Common myeloid progenitor, CD34-positive (primary cell): ENCODE data around the gene LMBR1L.

Experiments used
- CTCF ChIA-PET: fragments of 350-600 bp; sonication (Branson Sonifier 250); formaldehyde crosslinking; loops from one replicate; lab custom pipeline; 2021; ENCODE audit warnings: antibody characterized with exemption; lab: Charles Lee
- POLR2A ChIA-PET: fragments of 350-600 bp; sonication (Branson Sonifier 250); formaldehyde crosslinking; loops from one replicate; lab custom pipeline; 2021; ENCODE audit warnings: antibody characterized with exemption; lab: Charles Lee
- DNase-seq, 3 donors: peaks; one replicate each; pipeline versions ENCODE4 v3.0.0 to v3.0.0-alpha.2; 2013
- H3K27ac ChIP-seq, 2 experiments: 1 replicate in 1 of 2; 2 replicates in 1 of 2; pipeline ENCODE4 v1.7.0; 2013; ENCODE audit warnings: inconsistent platforms in 2 of 2, low read length in 2 of 2, mild to moderate bottlenecking in 2 of 2, low read depth in 1 of 2, moderate library complexity in 1 of 2; ENCODE audit not compliant: severe bottlenecking in 2 of 2, insufficient read depth in 1 of 2, poor library complexity in 1 of 2
- H3K27me3 ChIP-seq, 5 experiments: replicated peaks in 2 of 5; 1 replicate in 3 of 5; 2 replicates in 2 of 5; pipeline versions ENCODE4 v1.6.1 to v1.7.0; 2013; ENCODE audit warnings: low read length in 4 of 5, mild to moderate bottlenecking in 2 of 5, moderate library complexity in 2 of 5, inconsistent platforms in 1 of 5; ENCODE audit not compliant: insufficient read depth in 5 of 5, control insufficient read depth in 4 of 5
- H3K36me3 ChIP-seq, 4 experiments: 1 replicate in 2 of 4; 2 replicates in 2 of 4; pipeline versions ENCODE4 v1.6.1 to v1.7.0; 2013; ENCODE audit warnings: low read length in 3 of 4, control low read depth in 1 of 4, mild to moderate bottlenecking in 1 of 4; ENCODE audit not compliant: control insufficient read depth in 4 of 4, insufficient read depth in 4 of 4
- H3K4me1 ChIP-seq, 4 experiments: 1 replicate in 3 of 4; 2 replicates in 1 of 4; pipeline versions ENCODE4 v1.6.1 to v1.7.1; 2013; ENCODE audit warnings: low read length in 3 of 4, mild to moderate bottlenecking in 3 of 4, control low read depth in 1 of 4, inconsistent platforms in 1 of 4, moderate library complexity in 1 of 4; ENCODE audit not compliant: control insufficient read depth in 4 of 4, insufficient read depth in 4 of 4; ENCODE audit errors: control extremely low read depth in 1 of 4
- H3K4me3 ChIP-seq, 7 experiments: 1 replicate in 4 of 7; 2 replicates in 3 of 7; pipeline versions ENCODE4 v1.5.1 to v1.7.0; 2013; ENCODE audit warnings: mild to moderate bottlenecking in 7 of 7, low read length in 6 of 7, moderate library complexity in 6 of 7, inconsistent platforms in 2 of 7, low read depth in 2 of 7, control low read depth in 1 of 7; ENCODE audit not compliant: insufficient read depth in 4 of 7, control insufficient read depth in 1 of 7; ENCODE audit errors: extremely low read depth in 1 of 7
- H3K9me3 ChIP-seq, 5 experiments: 1 replicate in 4 of 5; 2 replicates in 1 of 5; pipeline versions ENCODE4 v1.6.1 to v1.7.1; 2013; ENCODE audit warnings: low read length in 4 of 5, mild to moderate bottlenecking in 2 of 5, inconsistent platforms in 1 of 5, low read depth in 1 of 5, moderate library complexity in 1 of 5; ENCODE audit not compliant: control insufficient read depth in 4 of 5, insufficient read depth in 2 of 5; ENCODE audit errors: control extremely low read depth in 1 of 5
- WGBS: methylation state at CpG from one replicate; pipeline ENCODE4 v1.1.5; 2013; ENCODE audit not compliant: insufficient coverage; 5-methylcytosine and 5-hydroxymethylcytosine counted together

LMBR1L gene

GRCh38 chr12:49051777-49052438, 58.7 kb downstream of the LMBR1L start:
- ChIA-PET POLR2A (no interaction called here), CTCF (interaction anchor here (1.3 kb wide), 1 partner anchor 9 kb away, joined by 3 read pairs; no protein-coding TSS in a partner anchor)
- WGBS: 98% methylated on average over 19 of the region's 20 CpGs
- Histone ChIP-seq H3K4me1 (peaks cover 15 to 19% (median 17%) of the 10 kb centered on the region in 4 experiments), H3K27ac (no peak overlapping the region), H3K4me3 (no peak overlapping the region), H3K27me3 (no peaks in the 10 kb centered on the region), H3K36me3 (peaks cover 24 to 83% (median 74%) of the 10 kb centered on the region in 4 experiments), H3K9me3 (no peaks in the 10 kb centered on the region)
- DNase-seq: no peak

DNA sequence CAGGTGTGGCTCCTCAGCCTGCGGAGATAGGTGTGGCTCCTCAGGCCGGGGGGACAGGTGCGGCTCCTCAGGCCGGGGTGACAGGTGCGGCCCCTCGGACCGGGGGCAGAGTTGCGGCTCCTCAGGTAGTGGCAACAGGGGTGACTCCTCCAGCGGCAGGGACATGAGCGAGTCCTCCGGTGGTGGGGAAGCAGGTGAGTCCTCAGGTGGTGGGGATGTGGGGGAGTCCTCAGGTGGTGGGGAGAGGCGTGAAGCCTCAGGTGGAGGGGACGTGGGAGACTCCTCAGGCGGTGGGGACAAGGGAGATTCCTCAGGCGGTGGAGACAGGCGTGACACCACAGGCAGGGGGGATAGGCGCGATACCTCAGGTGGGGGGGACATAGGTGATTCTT, 59.3 kb downstream of the LMBR1L start:
- H3K36me3 ChIP-seq: peaks cover 24 to 88% (median 79%) of the 10 kb centered on the region in 4 experiments
- no peak for DNase-seq
- ChIA-PET POLR2A (no interaction called here), CTCF (interaction anchor here (1.1 kb wide), 1 partner anchor 54 kb away, joined by 6 read pairs; no protein-coding TSS in a partner anchor)
- no peak overlapping the region for H3K27ac ChIP-seq
- H3K4me3 ChIP-seq: no peak overlapping the region
- peaks cover 9 to 14% (median 11%) of the 10 kb centered on the region in 4 experiments for H3K4me1 ChIP-seq
- no peaks in the 10 kb centered on the region for H3K9me3 ChIP-seq
- 96% methylated on average over 14 of the region's 18 CpGs for WGBS
- H3K27me3 ChIP-seq: no peaks in the 10 kb centered on the region

DNA sequence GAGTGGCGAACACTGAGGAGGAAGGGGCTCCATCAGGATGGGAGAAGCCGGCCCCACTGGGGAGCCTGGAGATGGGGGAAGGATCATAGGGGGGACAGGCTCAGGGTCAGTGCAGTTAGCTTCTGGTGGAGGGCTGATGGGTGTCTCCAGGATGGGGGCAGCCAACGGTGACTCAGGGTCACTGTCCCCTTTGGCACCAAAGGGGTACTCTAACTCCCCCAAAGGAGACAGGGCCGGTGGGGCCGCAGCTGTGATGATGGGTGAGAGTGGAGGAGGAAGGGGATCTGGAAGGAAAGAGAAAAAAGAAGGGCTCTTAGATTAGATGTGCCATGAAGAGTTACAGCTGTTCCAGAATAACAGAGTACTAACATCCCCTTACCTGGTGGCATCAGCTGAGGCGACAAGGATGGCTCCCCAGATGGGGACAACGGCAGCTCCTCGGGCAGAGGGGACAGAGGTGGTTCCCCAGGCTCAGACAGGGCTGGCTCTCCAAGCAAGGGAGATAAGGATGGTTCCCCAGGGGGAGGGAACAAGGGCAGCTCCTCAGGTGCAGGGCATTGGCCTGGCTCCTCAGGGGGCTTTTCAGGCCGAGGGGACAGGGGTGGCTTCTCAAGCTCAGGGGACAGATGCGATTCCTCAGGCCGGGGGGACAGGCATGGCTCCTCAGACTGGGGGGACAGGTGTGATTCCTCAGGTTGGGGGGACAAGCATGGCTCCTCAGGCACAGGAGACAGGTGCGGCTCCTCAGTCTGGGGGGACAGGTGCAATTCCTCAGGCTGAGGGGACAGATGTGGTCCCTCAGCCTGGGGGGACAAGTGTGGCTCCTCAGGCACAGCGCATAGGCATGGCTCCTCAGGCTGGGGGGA, 59.9 kb downstream of the LMBR1L start:
- WGBS: 88% methylated on average over 4 of the region's 13 CpGs
- Histone ChIP-seq H3K4me3 (no peak overlapping the region), H3K27ac (no peak overlapping the region), H3K36me3 (peaks cover 24 to 94% (median 84%) of the 10 kb centered on the region in 4 experiments), H3K27me3 (no peaks in the 10 kb centered on the region), H3K9me3 (no peaks in the 10 kb centered on the region), H3K4me1 (peaks cover 4 to 8% (median 5%) of the 10 kb centered on the region in 4 experiments)
- ChIA-PET POLR2A (no interaction called here), CTCF (interaction anchor here (0.7 to 2.9 kb wide), 7 partner anchors 12 to 54 kb away, joined by 3 to 10 read pairs (median 5); partner anchors contain the start of gene DHH)
- DNase-seq: no peak

GRCh38 chr12:49049566-49050224, 61.0 kb downstream of the LMBR1L start:
- Histone ChIP-seq H3K9me3 (no peaks in the 10 kb centered on the region), H3K36me3 (peaks cover 24 to 96% (median 89%) of the 10 kb centered on the region in 4 experiments), H3K4me1 (no peaks in the 10 kb centered on the region), H3K4me3 (no peak overlapping the region), H3K27me3 (no peaks in the 10 kb centered on the region), H3K27ac (no peak overlapping the region)
- ChIA-PET POLR2A (no interaction called here), CTCF (interaction anchor here (1.1 to 8.1 kb wide), 8 partner anchors 10 to 53 kb away, joined by 3 to 121 read pairs (median 8); partner anchors contain the start of gene DHH)
- no peak for DNase-seq
- 98% methylated on average over 20 of the region's 20 CpGs for WGBS

GRCh38 chr12:49048953-49049352, 61.7 kb downstream of the LMBR1L start:
- Histone ChIP-seq H3K9me3 (no peaks in the 10 kb centered on the region), H3K27ac (no peak overlapping the region)

More at GRCh38 chr12:49048953-49049352, 61.7 kb downstream of the LMBR1L start:
- H3K4me3 ChIP-seq: no peak overlapping the region
- no peaks in the 10 kb centered on the region for H3K4me1 ChIP-seq
- H3K36me3 ChIP-seq: peaks cover 25 to 96% (median 87%) of the 10 kb centered on the region in 4 experiments
- DNase-seq: no peak
- ChIA-PET CTCF (interaction anchor here (1.1 to 8.1 kb wide), 6 partner anchors 9 to 52 kb away, joined by 3 to 121 read pairs (median 10); no protein-coding TSS in a partner anchor), POLR2A (interaction anchor here (0.9 kb wide), 1 partner anchor 50 kb away, joined by 3 read pairs; no protein-coding TSS in a partner anchor)
- WGBS: 93% methylated on average over 10 of the region's 10 CpGs
- no peaks in the 10 kb centered on the region for H3K27me3 ChIP-seq
